ENCODE measurements around the gene NBEAL1.

DNA sequence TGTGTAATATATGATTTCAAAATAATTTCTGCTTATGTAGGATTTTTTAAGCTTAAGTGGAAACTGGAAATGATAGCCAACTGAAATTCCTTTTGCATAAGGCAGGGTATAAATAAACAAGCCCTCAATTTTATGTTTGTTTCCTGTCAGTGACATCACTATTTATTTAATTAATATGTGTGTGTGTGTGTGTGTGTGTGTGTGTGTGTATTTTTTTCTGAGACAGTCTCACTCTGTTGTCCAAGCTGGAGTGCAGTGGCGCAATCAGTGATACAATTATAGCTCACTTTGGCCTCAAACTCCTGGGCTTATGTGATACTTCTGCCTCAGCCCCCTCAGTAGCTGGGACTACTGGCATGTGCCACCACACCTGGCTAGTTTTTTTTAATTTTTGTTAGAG is 194.9 kb downstream of the NBEAL1 start:
- TF ChIP-seq, protein P1, sequence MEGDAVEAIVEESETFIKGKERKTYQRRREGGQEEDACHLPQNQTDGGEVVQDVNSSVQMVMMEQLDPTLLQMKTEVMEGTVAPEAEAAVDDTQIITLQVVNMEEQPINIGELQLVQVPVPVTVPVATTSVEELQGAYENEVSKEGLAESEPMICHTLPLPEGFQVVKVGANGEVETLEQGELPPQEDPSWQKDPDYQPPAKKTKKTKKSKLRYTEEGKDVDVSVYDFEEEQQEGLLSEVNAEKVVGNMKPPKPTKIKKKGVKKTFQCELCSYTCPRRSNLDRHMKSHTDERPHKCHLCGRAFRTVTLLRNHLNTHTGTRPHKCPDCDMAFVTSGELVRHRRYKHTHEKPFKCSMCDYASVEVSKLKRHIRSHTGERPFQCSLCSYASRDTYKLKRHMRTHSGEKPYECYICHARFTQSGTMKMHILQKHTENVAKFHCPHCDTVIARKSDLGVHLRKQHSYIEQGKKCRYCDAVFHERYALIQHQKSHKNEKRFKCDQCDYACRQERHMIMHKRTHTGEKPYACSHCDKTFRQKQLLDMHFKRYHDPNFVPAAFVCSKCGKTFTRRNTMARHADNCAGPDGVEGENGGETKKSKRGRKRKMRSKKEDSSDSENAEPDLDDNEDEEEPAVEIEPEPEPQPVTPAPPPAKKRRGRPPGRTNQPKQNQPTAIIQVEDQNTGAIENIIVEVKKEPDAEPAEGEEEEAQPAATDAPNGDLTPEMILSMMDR (IDR thresholded peaks at IDR 0.05; ENCODE audit: borderline replicate concordance, extremely low read depth, low read length, poor library complexity, severe bottlenecking): no peak
- no peak for TF ChIP-seq EZH2 (IDR thresholded peaks at IDR 0.05; ENCODE audit: borderline replicate concordance, low read depth, low read length, severe bottlenecking)
